CD14-positive monocyte (primary cell): Measurements from ENCODE around the gene VLDLR. TPM values are rescaled to one million over a fixed set of nuclear protein-coding genes. Genes with fewer than 3 reads are reported as not detected.

Experiments used
- DNase-seq, 3 donors: peaks; one replicate each; pipeline ENCODE4 v3.0.0-alpha.2; 2011 to 2022
- H2AFZ ChIP-seq: 2 replicates; pipeline ENCODE4 v1.6.0; 2012; ENCODE audit warnings: mild to moderate bottlenecking, low read depth, low read length, inconsistent platforms; ENCODE audit not compliant: insufficient read depth, poor library complexity, severe bottlenecking
- H3K27ac ChIP-seq, 2 donors: 1 replicate in 1 of 2; 2 replicates in 1 of 2; pipeline ENCODE4 v1.5.1; 2012 to 2013; ENCODE audit warnings: low read length in 2 of 2, control low read depth in 1 of 2, inconsistent platforms in 1 of 2, low read depth in 1 of 2, mild to moderate bottlenecking in 1 of 2
- H3K27me3 ChIP-seq, 2 donors: one replicate each; pipeline versions ENCODE4 v1.6.0 to v1.6.1; 2011 to 2013; ENCODE audit warnings: low read length in 2 of 2; ENCODE audit not compliant: control insufficient read depth in 2 of 2, insufficient read depth in 2 of 2
- H3K36me3 ChIP-seq, 2 donors: replicated peaks in 1 of 2; 1 replicate in 1 of 2; 2 replicates in 1 of 2; pipeline versions ENCODE4 v1.5.1 to v1.6.1; 2012 to 2013; ENCODE audit warnings: low read length in 2 of 2, control low read depth in 1 of 2, inconsistent platforms in 1 of 2, mild to moderate bottlenecking in 1 of 2; ENCODE audit not compliant: insufficient read depth in 2 of 2, control insufficient read depth in 1 of 2
- H3K4me1 ChIP-seq, 2 donors: 1 replicate in 1 of 2; 2 replicates in 1 of 2; pipeline versions ENCODE4 v1.5.1 to v1.6.1; 2012 to 2013; ENCODE audit warnings: low read length in 2 of 2, control low read depth in 1 of 2, inconsistent platforms in 1 of 2, mild to moderate bottlenecking in 1 of 2, moderate library complexity in 1 of 2; ENCODE audit not compliant: insufficient read depth in 2 of 2, control insufficient read depth in 1 of 2
- H3K4me2 ChIP-seq: replicated peaks from 2 replicates; pipeline ENCODE3; 2012; ENCODE audit warnings: low read length, moderate library complexity, mild to moderate bottlenecking; ENCODE audit not compliant: poor library complexity, severe bottlenecking; ENCODE audit errors: extremely low read depth
- H3K4me3 ChIP-seq, 3 experiments: fragments of 200-600 bp in 1 of 3; sonication (generic) in 1 of 3; replicated peaks in 1 of 3; 1 replicate in 2 of 3; 2 replicates in 1 of 3; pipeline ENCODE4 v1.5.1; 2011 to 2013; ENCODE audit warnings: low read length in 3 of 3, mild to moderate bottlenecking in 3 of 3, control low read depth in 2 of 3, low read depth in 2 of 3, inconsistent platforms in 1 of 3, moderate library complexity in 1 of 3
- H3K79me2 ChIP-seq: 2 replicates; pipeline ENCODE4 v1.6.0; 2012; ENCODE audit warnings: mild to moderate bottlenecking, control low read depth, inconsistent platforms, low read length, moderate library complexity; ENCODE audit not compliant: insufficient read depth
- H3K9ac ChIP-seq: 2 replicates; pipeline ENCODE4 v1.6.0; 2017; ENCODE audit warnings: low read length, mild to moderate bottlenecking; ENCODE audit not compliant: insufficient read depth, poor library complexity, severe bottlenecking
- H3K9me3 ChIP-seq, 2 donors: replicated peaks in 1 of 2; 1 replicate in 1 of 2; 2 replicates in 1 of 2; pipeline versions ENCODE4 v1.5.1 to v1.6.1; 2012 to 2013; ENCODE audit warnings: low read length in 2 of 2, control low read depth in 1 of 2; ENCODE audit not compliant: control insufficient read depth in 1 of 2, insufficient read depth in 1 of 2
- H4K20me1 ChIP-seq: 2 replicates; pipeline ENCODE4 v1.6.0; 2012; ENCODE audit warnings: mild to moderate bottlenecking, low read length, control low read depth, moderate library complexity; ENCODE audit not compliant: insufficient read depth
- H3K27ac Mint-ChIP-seq, 7 donors: one replicate each; pipeline ENCODE4 v1.8.0; 2020; ENCODE audit warnings: mild to moderate bottlenecking in 7 of 7, mixed read lengths in 7 of 7, moderate library complexity in 6 of 7, inconsistent platforms in 2 of 7
- H3K27me3 Mint-ChIP-seq, 3 donors: one replicate each; pipeline ENCODE4 v1.8.0; 2021 to 2022; ENCODE audit warnings: low read depth in 3 of 3, mild to moderate bottlenecking in 3 of 3, mixed read lengths in 3 of 3, moderate library complexity in 3 of 3, inconsistent platforms in 1 of 3
- H3K36me3 Mint-ChIP-seq, 2 donors: one replicate each; pipeline ENCODE4 v1.8.0; 2020; ENCODE audit warnings: mixed read lengths in 2 of 2, inconsistent platforms in 1 of 2, mild to moderate bottlenecking in 1 of 2
- H3K4me1 Mint-ChIP-seq: one replicate; pipeline ENCODE4 v1.8.0; 2020; ENCODE audit warnings: mild to moderate bottlenecking, mixed read lengths
- H3K4me3 Mint-ChIP-seq, 2 donors: one replicate each; pipeline ENCODE4 v1.8.0; 2020; ENCODE audit warnings: mild to moderate bottlenecking in 2 of 2, mixed read lengths in 2 of 2, moderate library complexity in 1 of 2
- H3K9me3 Mint-ChIP-seq, 7 donors: one replicate each; pipeline ENCODE4 v1.8.0; 2020 to 2022; ENCODE audit warnings: mixed read lengths in 7 of 7, mild to moderate bottlenecking in 6 of 7, moderate library complexity in 6 of 7, inconsistent platforms in 2 of 7
- WGBS: methylation state at CpG from one replicate; pipeline ENCODE4 v1.1.5; 2013; ENCODE audit warnings: missing lambda C conversion rate; ENCODE audit not compliant: insufficient coverage; 5-methylcytosine and 5-hydroxymethylcytosine counted together
- intact Hi-C, 2 donors: fragments of 100-400 bp; cut with micrococcal nuclease; formaldehyde crosslinking; loops; one replicate each; pipeline versions ENCODE4 v1.15.0 to v1.15.1; 2023
- polyA plus RNA-seq, 3 donors: library from polyadenylated mRNA; depleted of rRNA in 1 of 3; unstranded in 2 of 3; stranded (reverse) in 1 of 3; fragments of 300-500 nt in 2 of 3; fragments of >200 nt in 1 of 3; fragmentation: Illumina TruSeq in 2 of 3; gene quantifications; 1 replicate in 2 of 3; 2 replicates in 1 of 3; pipeline ENCODE4 v1.2.3, GENCODE V29; 2012 to 2021
- TF ChIP-seq, protein P1 (sequence below): fragments of 200-600 bp; IDR thresholded peaks from one replicate; pipeline ENCODE4 v1.8.0; 2022; ENCODE audit warnings: antibody characterized with exemption, mild to moderate bottlenecking

The VLDLR gene
- polyA plus RNA-seq, 3 donors, result 0.05 to 0.07 TPM; not detected in 1

DNA sequence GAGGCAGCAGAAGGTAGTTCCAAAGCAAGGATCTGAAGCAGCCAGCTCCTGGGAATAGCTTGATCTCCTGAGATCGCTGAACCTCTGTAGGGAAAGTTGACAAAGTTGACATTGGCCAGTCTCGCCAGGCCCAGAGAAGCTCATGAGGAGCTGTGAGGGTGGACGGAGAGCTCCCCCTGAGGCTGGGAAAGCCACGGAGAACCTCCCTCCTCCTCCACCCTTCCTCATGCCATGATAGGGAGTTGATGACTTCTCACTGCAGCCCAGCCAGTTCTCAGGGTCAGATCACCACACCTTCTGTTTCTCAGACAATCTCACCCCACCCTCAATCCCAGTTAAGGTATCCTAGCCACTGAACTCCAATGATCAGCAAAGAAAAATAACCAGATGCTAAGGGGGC, 65.3 kb downstream of the VLDLR start:
- no peak overlapping the region for H3K4me3 ChIP-seq
- H3K4me2 ChIP-seq, result no peak overlapping the region
- H3K79me2 ChIP-seq, result no peaks in the 10 kb centered on the region
- no peak overlapping the region for H3K4me3 Mint-ChIP-seq
- H3K9ac ChIP-seq, result no peak overlapping the region
- H3K27me3 Mint-ChIP-seq, result no peaks in the 10 kb centered on the region
- H3K27ac Mint-ChIP-seq, result no peak overlapping the region
- no peaks in the 10 kb centered on the region for H4K20me1 ChIP-seq
- TF ChIP-seq, protein P1, sequence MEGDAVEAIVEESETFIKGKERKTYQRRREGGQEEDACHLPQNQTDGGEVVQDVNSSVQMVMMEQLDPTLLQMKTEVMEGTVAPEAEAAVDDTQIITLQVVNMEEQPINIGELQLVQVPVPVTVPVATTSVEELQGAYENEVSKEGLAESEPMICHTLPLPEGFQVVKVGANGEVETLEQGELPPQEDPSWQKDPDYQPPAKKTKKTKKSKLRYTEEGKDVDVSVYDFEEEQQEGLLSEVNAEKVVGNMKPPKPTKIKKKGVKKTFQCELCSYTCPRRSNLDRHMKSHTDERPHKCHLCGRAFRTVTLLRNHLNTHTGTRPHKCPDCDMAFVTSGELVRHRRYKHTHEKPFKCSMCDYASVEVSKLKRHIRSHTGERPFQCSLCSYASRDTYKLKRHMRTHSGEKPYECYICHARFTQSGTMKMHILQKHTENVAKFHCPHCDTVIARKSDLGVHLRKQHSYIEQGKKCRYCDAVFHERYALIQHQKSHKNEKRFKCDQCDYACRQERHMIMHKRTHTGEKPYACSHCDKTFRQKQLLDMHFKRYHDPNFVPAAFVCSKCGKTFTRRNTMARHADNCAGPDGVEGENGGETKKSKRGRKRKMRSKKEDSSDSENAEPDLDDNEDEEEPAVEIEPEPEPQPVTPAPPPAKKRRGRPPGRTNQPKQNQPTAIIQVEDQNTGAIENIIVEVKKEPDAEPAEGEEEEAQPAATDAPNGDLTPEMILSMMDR, result no peak
- no peak overlapping the region for H3K27ac ChIP-seq
- no peaks in the 10 kb centered on the region for H3K4me1 ChIP-seq
- WGBS, result no CpG with 5 or more reads among the region's 4 CpGs
- DNase-seq, result no peak
- intact Hi-C loops, result no loop called here
- no peaks in the 10 kb centered on the region for H3K36me3 Mint-ChIP-seq
- no peak overlapping the region for H2AFZ ChIP-seq
- H3K27me3 ChIP-seq, result no peaks in the 10 kb centered on the region
- peaks cover 0 to 3% (median 0%) of the 10 kb centered on the region in 7 donors for H3K9me3 Mint-ChIP-seq
- no peaks in the 10 kb centered on the region for H3K9me3 ChIP-seq
- no peaks in the 10 kb centered on the region for H3K36me3 ChIP-seq
- H3K4me1 Mint-ChIP-seq, result no peaks in the 10 kb centered on the region

DNA sequence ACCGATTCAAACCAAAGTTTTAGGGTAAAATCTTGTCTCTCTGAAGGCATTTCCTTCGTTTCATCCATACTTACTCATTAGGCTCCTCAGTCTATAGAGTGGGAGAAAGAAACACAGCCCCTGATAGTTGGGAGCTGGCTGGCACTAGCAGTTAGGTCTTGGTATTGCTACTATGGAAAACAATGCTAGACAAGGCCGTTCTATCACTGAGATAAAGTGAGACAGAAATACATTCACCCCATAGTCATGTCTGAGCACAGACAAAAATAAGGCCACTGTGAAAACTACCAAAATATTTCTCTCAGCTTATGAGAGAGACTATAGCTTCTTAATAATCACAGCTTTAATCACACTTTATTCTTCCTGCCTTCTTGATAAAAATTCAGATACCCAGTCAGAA, 67.0 kb downstream of the VLDLR start:
- Histone ChIP-seq H3K79me2 (no peaks in the 10 kb centered on the region), H3K4me2 (no peak overlapping the region), H3K36me3 (no peaks in the 10 kb centered on the region), H3K4me1 (no peaks in the 10 kb centered on the region), H2AFZ (no peak overlapping the region), H3K9me3 (no peaks in the 10 kb centered on the region), H3K4me3 (no peak overlapping the region), H3K27ac (no peak overlapping the region), H3K9ac (no peak overlapping the region), H4K20me1 (no peaks in the 10 kb centered on the region), H3K27me3 (no peaks in the 10 kb centered on the region)
- no peak for DNase-seq
- Mint-ChIP-seq H3K27me3 (no peaks in the 10 kb centered on the region), H3K9me3 (no peaks in the 10 kb centered on the region), H3K27ac (no peak overlapping the region), H3K4me1 (no peaks in the 10 kb centered on the region), H3K4me3 (no peak overlapping the region), H3K36me3 (no peaks in the 10 kb centered on the region)
- TF ChIP-seq, protein P1, result no peak
- WGBS, result no CpG with 5 or more reads among the region's 3 CpGs
- intact Hi-C loops, result no loop called here
